Measurements from ENCODE around the gene UPF2. TPM values are rescaled to one million over a fixed set of nuclear protein-coding genes. Genes with fewer than 3 reads are reported as not detected.
"Not testable (repeated sequence)": the region's sequence is repeated elsewhere in the genome, so short reads cannot be mapped to it uniquely, and the experiment has no call there.

Gene UPF2
- total and polyA plus RNA-seq, 8 donors: 6.1 to 12.5 (median 9.0) TPM

DNA sequence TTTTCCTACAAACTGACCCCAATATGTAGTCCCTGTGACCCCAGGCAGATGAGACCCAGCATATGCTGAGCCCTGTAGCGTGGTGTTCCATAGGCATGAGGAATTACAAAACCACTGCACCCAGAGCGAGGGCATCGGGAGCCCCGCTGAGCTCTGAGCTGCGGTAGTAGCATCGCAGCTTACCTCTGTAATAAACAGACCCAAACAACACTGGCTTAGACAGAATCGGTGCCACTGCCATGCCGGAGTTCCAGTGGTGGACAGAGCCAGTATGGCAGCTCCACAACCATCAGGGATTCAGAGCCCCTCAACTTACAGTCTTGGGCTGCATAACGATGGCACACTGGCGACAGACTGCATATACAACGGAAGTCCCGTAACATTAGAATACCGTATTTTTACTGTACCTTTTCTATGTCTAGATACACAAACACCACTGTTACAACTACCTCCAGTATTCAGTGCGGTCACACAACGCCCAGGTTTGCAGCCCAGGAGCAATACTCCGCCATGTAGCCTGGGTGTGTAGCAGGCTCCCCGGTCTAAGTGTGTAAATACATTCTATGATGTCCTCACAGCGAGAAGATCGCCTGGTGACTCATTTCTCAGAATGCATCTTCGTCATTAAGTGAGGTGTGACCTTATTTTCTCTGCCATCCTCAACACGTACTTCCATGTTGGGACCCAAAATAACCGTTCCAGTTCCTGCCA is 150.7 kb downstream of the UPF2 start:
- FAIRE-seq: no peak
- no peak for DNase-seq
- 91 to 93% methylated on average over 22 of the region's 22 CpGs for WGBS, 2 donors
- H3K27me3 ChIP-seq: no peaks in the 10 kb centered on the region
- H3K27ac ChIP-seq: no peak overlapping the region
- no peak for ATAC-seq
- H3K9me3 ChIP-seq: no peaks in the 10 kb centered on the region
- no peaks in the 10 kb centered on the region for H3K36me3 ChIP-seq
- no peak overlapping the region for H3K4me3 ChIP-seq
- TF ChIP-seq, protein P1, sequence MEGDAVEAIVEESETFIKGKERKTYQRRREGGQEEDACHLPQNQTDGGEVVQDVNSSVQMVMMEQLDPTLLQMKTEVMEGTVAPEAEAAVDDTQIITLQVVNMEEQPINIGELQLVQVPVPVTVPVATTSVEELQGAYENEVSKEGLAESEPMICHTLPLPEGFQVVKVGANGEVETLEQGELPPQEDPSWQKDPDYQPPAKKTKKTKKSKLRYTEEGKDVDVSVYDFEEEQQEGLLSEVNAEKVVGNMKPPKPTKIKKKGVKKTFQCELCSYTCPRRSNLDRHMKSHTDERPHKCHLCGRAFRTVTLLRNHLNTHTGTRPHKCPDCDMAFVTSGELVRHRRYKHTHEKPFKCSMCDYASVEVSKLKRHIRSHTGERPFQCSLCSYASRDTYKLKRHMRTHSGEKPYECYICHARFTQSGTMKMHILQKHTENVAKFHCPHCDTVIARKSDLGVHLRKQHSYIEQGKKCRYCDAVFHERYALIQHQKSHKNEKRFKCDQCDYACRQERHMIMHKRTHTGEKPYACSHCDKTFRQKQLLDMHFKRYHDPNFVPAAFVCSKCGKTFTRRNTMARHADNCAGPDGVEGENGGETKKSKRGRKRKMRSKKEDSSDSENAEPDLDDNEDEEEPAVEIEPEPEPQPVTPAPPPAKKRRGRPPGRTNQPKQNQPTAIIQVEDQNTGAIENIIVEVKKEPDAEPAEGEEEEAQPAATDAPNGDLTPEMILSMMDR (IDR thresholded peaks at IDR 0.05): no peak
- intact Hi-C loops (cut with DNase I): no loop called here
- H3K4me1 ChIP-seq: no peaks in the 10 kb centered on the region

- H3K27me3 ChIP-seq; H3K4me3 ChIP-seq; H3K9me3 ChIP-seq; H3K27ac ChIP-seq; FAIRE-seq; DNase-seq; H3K36me3 ChIP-seq; H3K4me1 ChIP-seq; ATAC-seq; intact Hi-C loops (cut with DNase I): not testable (repeated sequence)
- 80 to 81% methylated on average over 8 of the region's 8 CpGs for WGBS, 2 donors
These were observed 153.3 kb downstream of the UPF2 start for GRCh38 chr10:11889263-11889662.

DNA sequence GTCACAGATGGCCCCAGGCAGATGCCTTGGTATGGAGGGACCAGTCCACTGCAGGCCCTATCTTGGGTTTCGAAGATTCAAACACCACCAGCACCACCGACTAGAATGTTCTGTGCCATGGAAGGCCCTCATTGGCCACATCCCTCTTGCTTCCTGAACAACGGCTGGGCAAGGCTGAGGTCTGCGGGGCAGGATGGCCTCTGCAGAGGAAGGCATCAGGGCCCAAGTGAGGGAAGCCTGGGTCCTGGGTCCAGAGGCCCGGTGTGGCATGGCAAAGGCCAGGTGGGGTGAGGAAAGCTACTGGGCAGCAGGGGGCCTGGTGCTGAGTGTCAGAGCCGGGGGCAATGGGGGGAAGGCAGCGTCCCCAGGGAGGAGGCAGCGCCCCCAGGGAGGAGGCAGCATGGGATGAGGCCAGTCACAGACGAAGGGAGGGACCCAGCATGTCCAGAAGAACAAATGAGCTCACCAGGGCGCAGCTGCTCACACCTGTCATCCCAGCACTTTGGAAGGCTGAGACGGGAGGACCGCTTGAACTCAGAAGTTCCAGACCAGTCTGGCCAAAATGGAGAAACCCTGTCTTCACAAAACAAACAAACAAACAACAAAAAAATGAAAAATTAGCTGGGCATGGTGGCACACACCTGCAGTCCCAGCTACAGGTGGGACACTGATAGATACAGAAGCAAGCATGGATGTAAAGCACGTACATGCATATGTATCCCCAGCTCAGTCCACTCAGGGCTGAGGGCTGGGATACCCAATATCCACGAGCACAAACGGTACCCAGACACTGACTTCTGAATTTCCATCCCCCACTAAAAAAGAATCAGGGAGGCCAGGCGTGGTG is 155.0 kb downstream of the UPF2 start:
- FAIRE-seq: no peak
- no peaks in the 10 kb centered on the region for H3K27me3 ChIP-seq
- no peak overlapping the region for H3K27ac ChIP-seq
- no peaks in the 10 kb centered on the region for H3K9me3 ChIP-seq
- no peak overlapping the region for H3K4me3 ChIP-seq
- intact Hi-C loops (cut with DNase I): no loop called here
- no peaks in the 10 kb centered on the region for H3K36me3 ChIP-seq
- 84 to 88% methylated on average over 16 of the region's 16 CpGs for WGBS, 2 donors
- ATAC-seq: no peak
- TF ChIP-seq, protein P1 (IDR thresholded peaks at IDR 0.05): no peak
- DNase-seq: no peak
- no peaks in the 10 kb centered on the region for H3K4me1 ChIP-seq

- WGBS, 2 donors: 79 to 83% methylated on average over 12 of the region's 12 CpGs
- Histone ChIP-seq H3K36me3 (no peaks in the 10 kb centered on the region), H3K27ac (no peak overlapping the region), H3K4me1 (no peaks in the 10 kb centered on the region), H3K4me3 (no peak overlapping the region), H3K27me3 (no peaks in the 10 kb centered on the region), H3K9me3 (no peaks in the 10 kb centered on the region)
- intact Hi-C loops (cut with DNase I): no loop called here
- ATAC-seq (no peak), DNase-seq (no peak), FAIRE-seq (no peak)
- TF ChIP-seq, protein P1 (IDR thresholded peaks at IDR 0.05): no peak
These were observed 155.8 kb downstream of the UPF2 start for GRCh38 chr10:11886851-11887250.

- TF ChIP-seq, protein P1 (IDR thresholded peaks at IDR 0.05): no peak
- ATAC-seq: no peak
- no peak overlapping the region for H3K27ac ChIP-seq
These were observed 156.5 kb downstream of the UPF2 start for GRCh38 chr10:11886138-11886474.

More at GRCh38 chr10:11886138-11886474, 156.5 kb downstream of the UPF2 start:
- Histone ChIP-seq H3K27me3 (no peaks in the 10 kb centered on the region), H3K9me3 (no peaks in the 10 kb centered on the region), H3K4me1 (no peaks in the 10 kb centered on the region), H3K4me3 (no peak overlapping the region), H3K36me3 (no peaks in the 10 kb centered on the region)
- no peak for FAIRE-seq
- DNase-seq: no peak
- intact Hi-C loops (cut with DNase I): no loop called here
- 68 to 82% methylated on average over 6 of the region's 6 CpGs for WGBS, 2 donors

Measured in pancreas (tissue), 10 donors.